IMR-90 (cell line): ENCODE measurements around the gene CTNNA1. TPM values are rescaled to one million over a fixed set of nuclear protein-coding genes. Genes with fewer than 3 reads are reported as not detected.
A peak's percentile ranks its signal among the peaks of the same experiment; 100 is the strongest.

Source experiments
- ATAC-seq: fragments of 200-7000 bp; cut with Tn5 transposase; 2 replicates; pipeline ENCODE4 v1.9.1; 2020; ENCODE audit warnings: low read depth, mild to moderate bottlenecking, moderate library complexity
- BruUV-seq: library from RNA; stranded (reverse); fragments of 400-500 nt; replicated peaks from 2 replicates; lab custom pipeline; 2021; lab: Mats Ljungman, UMichigan
- CTCF ChIA-PET: fragments of 300-600 bp; formaldehyde crosslinking; extraction: SDS; loops from one replicate; lab custom pipeline; 2021; ENCODE audit warnings: antibody characterized with exemption; lab: Yijun Ruan, JAX
- POLR2A ChIA-PET: fragments of 300-600 bp; sonication (Branson Sonifier 250); formaldehyde crosslinking; loops from one replicate; lab custom pipeline; 2022; ENCODE audit warnings: antibody characterized with exemption; ENCODE audit not compliant: unreplicated experiment; lab: Charles Lee
- DNase-seq: peaks from one replicate; pipeline ENCODE4 v3.0.0; 2013
- H2AFZ ChIP-seq: replicated peaks from 2 replicates; pipeline ENCODE3; 2013; ENCODE audit warnings: low read length, mild to moderate bottlenecking; ENCODE audit not compliant: poor library complexity
- H2AK5ac ChIP-seq: 2 replicates; pipeline ENCODE4 v1.6.1; 2013; ENCODE audit warnings: low read depth, low read length, inconsistent platforms
- H2AK9ac ChIP-seq: replicated peaks from 2 replicates; pipeline ENCODE3; 2013; ENCODE audit warnings: mild to moderate bottlenecking, low read depth, low read length, moderate library complexity; ENCODE audit not compliant: poor library complexity
- H2BK120ac ChIP-seq: 2 replicates; pipeline ENCODE4 v1.6.1; 2013; ENCODE audit warnings: low read depth, low read length, inconsistent platforms
- H2BK15ac ChIP-seq: 3 replicates; pipeline ENCODE4 v1.6.1; 2013; ENCODE audit warnings: low read depth, low read length, inconsistent platforms
- H2BK20ac ChIP-seq: 2 replicates; pipeline ENCODE4 v1.6.1; 2013; ENCODE audit warnings: low read depth, mild to moderate bottlenecking, inconsistent platforms, low read length, moderate library complexity
- H2BK5ac ChIP-seq: 2 replicates; pipeline ENCODE4 v1.6.1; 2013; ENCODE audit warnings: mild to moderate bottlenecking, low read depth, low read length, inconsistent platforms; ENCODE audit not compliant: poor library complexity, severe bottlenecking
- H3K14ac ChIP-seq: replicated peaks from 2 replicates; pipeline ENCODE4 v1.6.1; 2013; ENCODE audit warnings: low read depth, low read length, inconsistent platforms
- H3K18ac ChIP-seq: 2 replicates; pipeline ENCODE4 v1.6.1; 2013; ENCODE audit warnings: low read depth, low read length, control low read depth
- H3K23ac ChIP-seq: 2 replicates; pipeline ENCODE4 v1.6.1; 2013; ENCODE audit warnings: low read depth, low read length, inconsistent platforms
- H3K27ac ChIP-seq: 2 replicates; pipeline ENCODE4 v1.5.1; 2013; ENCODE audit warnings: mild to moderate bottlenecking, control low read depth, low read length; ENCODE audit not compliant: insufficient read depth
- H3K27me3 ChIP-seq: 2 replicates; pipeline ENCODE4 v1.6.1; 2013; ENCODE audit warnings: low read length; ENCODE audit not compliant: control insufficient read depth, insufficient read depth
- H3K36me3 ChIP-seq: 2 replicates; pipeline ENCODE4 v1.6.1; 2013; ENCODE audit warnings: low read length, mixed read lengths; ENCODE audit not compliant: control insufficient read depth, insufficient read depth
- H3K4ac ChIP-seq: 2 replicates; pipeline ENCODE4 v1.6.1; 2013; ENCODE audit warnings: low read depth, low read length, inconsistent platforms
- H3K4me1 ChIP-seq: 2 replicates; pipeline ENCODE4 v1.6.1; 2013; ENCODE audit warnings: low read length, mixed read lengths; ENCODE audit not compliant: control insufficient read depth, insufficient read depth
- H3K4me2 ChIP-seq: 2 replicates; pipeline ENCODE4 v1.6.1; 2013; ENCODE audit warnings: low read depth, mild to moderate bottlenecking, control low read depth, low read length, moderate library complexity
- H3K4me3 ChIP-seq: 2 replicates; pipeline ENCODE4 v1.5.1; 2013; ENCODE audit warnings: low read depth, mild to moderate bottlenecking, control low read depth, low read length, moderate library complexity; ENCODE audit not compliant: insufficient read depth
- H3K56ac ChIP-seq: 2 replicates; pipeline ENCODE4 v1.6.1; 2013; ENCODE audit warnings: low read length, inconsistent platforms; ENCODE audit not compliant: insufficient read depth; ENCODE audit errors: extremely low read depth
- H3K79me1 ChIP-seq, 2 experiments: 2 replicates each; pipeline ENCODE4 v1.6.1; 2013; ENCODE audit warnings: low read length in 2 of 2, inconsistent platforms in 1 of 2, low read depth in 1 of 2
- H3K9ac ChIP-seq: 2 replicates; pipeline ENCODE4 v1.6.1; 2013; ENCODE audit warnings: low read depth, low read length, control low read depth
- H3K9me1 ChIP-seq: 2 replicates; pipeline ENCODE4 v1.6.1; 2013; ENCODE audit warnings: low read length, inconsistent platforms; ENCODE audit not compliant: insufficient read depth
- H3K9me3 ChIP-seq: 2 replicates; pipeline ENCODE4 v1.6.1; 2013; ENCODE audit warnings: low read length; ENCODE audit not compliant: control insufficient read depth, insufficient read depth
- H4K20me1 ChIP-seq: 2 replicates; pipeline ENCODE4 v1.6.1; 2013; ENCODE audit warnings: low read length, inconsistent platforms; ENCODE audit not compliant: insufficient read depth
- H4K5ac ChIP-seq: 2 replicates; pipeline ENCODE4 v1.6.1; 2013; ENCODE audit warnings: mild to moderate bottlenecking, low read depth, low read length, control low read depth
- H4K8ac ChIP-seq, 2 experiments: 2 replicates each; pipeline ENCODE4 v1.6.1; 2013; ENCODE audit warnings: low read depth in 2 of 2, low read length in 2 of 2, control low read depth in 1 of 2, inconsistent platforms in 1 of 2
- H4K91ac ChIP-seq: 2 replicates; pipeline ENCODE4 v1.6.1; 2013; ENCODE audit warnings: low read depth, low read length, inconsistent platforms; ENCODE audit not compliant: insufficient read depth
- BHLHE40 ChIP-seq: fragments of 150-350 bp; IDR thresholded peaks from 2 replicates; pipeline ENCODE4 v1.6.1; 2016; ENCODE audit warnings: mild to moderate bottlenecking, low read depth, low read length
- CEBPB ChIP-seq: IDR thresholded peaks from 2 replicates; pipeline ENCODE4 v1.6.1; 2012; ENCODE audit warnings: low read depth, low read length, improper control_type of control experiment
- CHD1 ChIP-seq: IDR thresholded peaks from 2 replicates; pipeline ENCODE4 v1.6.1; 2012; ENCODE audit warnings: low read depth, low read length, improper control_type of control experiment
- POLR2A ChIP-seq: IDR thresholded peaks from 2 replicates; pipeline ENCODE4 v1.6.1; 2012; ENCODE audit warnings: mild to moderate bottlenecking, low read depth, low read length
- RCOR1 ChIP-seq: IDR thresholded peaks from 2 replicates; pipeline ENCODE4 v1.6.1; 2012; ENCODE audit warnings: mild to moderate bottlenecking, low read length, improper control_type of control experiment; ENCODE audit not compliant: insufficient replicate concordance
- SMC3 ChIP-seq: fragments of 150-350 bp; IDR thresholded peaks from 2 replicates; pipeline ENCODE4 v1.6.1; 2016; ENCODE audit warnings: low read depth, mild to moderate bottlenecking, antibody characterized with exemption, low read length, moderate library complexity
- WGBS, 2 experiments: methylation state at CpG; one replicate each; pipeline versions ENCODE4 v1.1.5 to v1.1.7; 2013; ENCODE audit warnings: missing lambda C conversion rate in 2 of 2; ENCODE audit not compliant: insufficient read length in 1 of 2; ENCODE audit errors: extremely low coverage in 2 of 2; 5-methylcytosine and 5-hydroxymethylcytosine counted together
- dilution Hi-C: fragments of 300-500 bp; cut with HindIII; formaldehyde crosslinking; loops from one replicate; pipeline ENCODE4 v1.14.3; 2018; ENCODE audit warnings: low sequenced_read_pairs; ENCODE audit not compliant: unreplicated experiment
- in situ Hi-C: fragments of 300-500 bp; cut with MboI; formaldehyde crosslinking; loops from 3 replicates; pipeline ENCODE4 v1.14.3; 2019; ENCODE audit warnings: low sequenced_read_pairs, inconsistent platforms, mixed read lengths
- intact Hi-C: fragments of 100-400 bp; cut with micrococcal nuclease; formaldehyde crosslinking; loops from 2 replicates; pipeline ENCODE4 v1.10.0; 2022
- polyA plus RNA-seq, 3 experiments: library from polyadenylated mRNA; depleted of rRNA; stranded (reverse); fragments of >200 nt; gene quantifications; 2 replicates each; pipeline ENCODE4 v1.2.3, GENCODE V29; 2012; ENCODE audit warnings: low replicate concordance in 1 of 3
- total RNA-seq: library from RNA; depleted of rRNA; stranded (reverse); fragments of >200 nt; gene quantifications from 2 replicates; pipeline ENCODE4 v1.2.3, GENCODE V29; 2012
- TF ChIP-seq, protein P1 (sequence below): fragments of 150-350 bp; IDR thresholded peaks from 2 replicates; pipeline ENCODE4 v1.6.1; 2017; ENCODE audit warnings: mild to moderate bottlenecking, antibody characterized with exemption, low read length, low read depth
- TF ChIP-seq, protein P2 (sequence below): fragments of 150-350 bp; IDR thresholded peaks from 2 replicates; pipeline ENCODE4 v1.6.1; 2016; ENCODE audit warnings: low read depth, mild to moderate bottlenecking, low read length, moderate library complexity, borderline replicate concordance

Gene CTNNA1
- total and polyA plus RNA-seq, 2 of the 4 experiments (the other 2 are of a cell fraction) = 220 to 471 TPM

DNA sequence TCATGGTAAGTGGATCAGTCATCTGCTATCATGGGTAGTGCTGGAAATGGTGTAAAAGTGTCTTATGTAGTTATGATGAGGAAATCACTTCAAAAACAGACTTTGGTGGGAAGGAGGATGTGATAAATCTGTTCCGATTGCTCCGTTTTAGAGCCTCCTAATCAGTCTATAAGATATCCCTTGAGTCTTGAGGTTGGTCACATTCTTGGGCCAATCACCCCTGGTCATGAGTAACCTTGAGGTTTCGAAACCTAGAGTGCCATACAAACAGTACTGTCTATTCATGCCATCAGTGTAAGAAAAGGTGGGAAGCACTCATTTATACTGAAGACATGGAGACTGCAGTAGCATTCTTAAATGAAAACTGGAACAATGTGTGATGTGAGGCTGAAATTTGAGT lies 76.1 kb downstream of the CTNNA1 start:
- H3K4ac ChIP-seq = no peak overlapping the region
- no peak overlapping the region for H2BK15ac ChIP-seq
- POLR2A ChIA-PET = no interaction called here
- no peak overlapping the region for H2BK5ac ChIP-seq
- peak; percentile 31 for DNase-seq
- H3K56ac ChIP-seq = no peak overlapping the region
- peaks cover 6% of the 10 kb centered on the region for H3K9me1 ChIP-seq
- H3K9ac ChIP-seq = no peak overlapping the region
- no peak overlapping the region for H3K14ac ChIP-seq
- no peak overlapping the region for H2AK5ac ChIP-seq
- H2BK20ac ChIP-seq = no peak overlapping the region
- no TSS peak for BruUV-seq
- H4K8ac ChIP-seq = no peak overlapping the region
- peaks cover 30% of the 10 kb centered on the region for H3K36me3 ChIP-seq
- intact Hi-C loops (no loop called here), dilution Hi-C loops (no loop called here), in situ Hi-C loops (loop anchor here (10.0 kb wide), 1 partner anchor 435 kb away; no protein-coding TSS in a partner anchor)
- H3K4me3 ChIP-seq = no peak overlapping the region
- no peak overlapping the region for H3K18ac ChIP-seq
- no peaks in the 10 kb centered on the region for H3K27me3 ChIP-seq
- peaks cover 45 to 68% of the 10 kb centered on the region in 2 experiments for H3K79me1 ChIP-seq
- H4K91ac ChIP-seq = no peak overlapping the region
- WGBS, 2 experiments = no CpG with 5 or more reads among the region's 3 CpGs
- no peak overlapping the region for H2AK9ac ChIP-seq
- no peaks in the 10 kb centered on the region for H3K9me3 ChIP-seq
- no peak for ATAC-seq
- no peak overlapping the region for H3K27ac ChIP-seq
- no peak overlapping the region for H2BK120ac ChIP-seq
- H4K20me1 ChIP-seq = peaks cover 43% of the 10 kb centered on the region; the same call in 1 of the 2 replicates
- no peak overlapping the region for H3K23ac ChIP-seq
- CTCF ChIA-PET = interaction anchor here (0.6 kb wide), 1 partner anchor 19 kb away, joined by 6 read pairs; no protein-coding TSS in a partner anchor
- H4K5ac ChIP-seq = no peak overlapping the region
- H2AFZ ChIP-seq = no peak overlapping the region
- peaks cover 6% of the 10 kb centered on the region for H3K4me1 ChIP-seq
- TF ChIP-seq SMC3 = no peak
- no peak for TF ChIP-seq CHD1
- TF ChIP-seq POLR2A = no peak
- TF ChIP-seq, protein P1, sequence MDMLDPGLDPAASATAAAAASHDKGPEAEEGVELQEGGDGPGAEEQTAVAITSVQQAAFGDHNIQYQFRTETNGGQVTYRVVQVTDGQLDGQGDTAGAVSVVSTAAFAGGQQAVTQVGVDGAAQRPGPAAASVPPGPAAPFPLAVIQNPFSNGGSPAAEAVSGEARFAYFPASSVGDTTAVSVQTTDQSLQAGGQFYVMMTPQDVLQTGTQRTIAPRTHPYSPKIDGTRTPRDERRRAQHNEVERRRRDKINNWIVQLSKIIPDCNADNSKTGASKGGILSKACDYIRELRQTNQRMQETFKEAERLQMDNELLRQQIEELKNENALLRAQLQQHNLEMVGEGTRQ = no peak
- peak; percentile 36 for TF ChIP-seq CEBPB
- TF ChIP-seq, protein P2, sequence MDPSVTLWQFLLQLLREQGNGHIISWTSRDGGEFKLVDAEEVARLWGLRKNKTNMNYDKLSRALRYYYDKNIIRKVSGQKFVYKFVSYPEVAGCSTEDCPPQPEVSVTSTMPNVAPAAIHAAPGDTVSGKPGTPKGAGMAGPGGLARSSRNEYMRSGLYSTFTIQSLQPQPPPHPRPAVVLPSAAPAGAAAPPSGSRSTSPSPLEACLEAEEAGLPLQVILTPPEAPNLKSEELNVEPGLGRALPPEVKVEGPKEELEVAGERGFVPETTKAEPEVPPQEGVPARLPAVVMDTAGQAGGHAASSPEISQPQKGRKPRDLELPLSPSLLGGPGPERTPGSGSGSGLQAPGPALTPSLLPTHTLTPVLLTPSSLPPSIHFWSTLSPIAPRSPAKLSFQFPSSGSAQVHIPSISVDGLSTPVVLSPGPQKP = no peak
- TF ChIP-seq RCOR1 = no peak
- TF ChIP-seq BHLHE40 = no peak
- H3K4me2 ChIP-seq = no peak overlapping the region
